GM18909 (cell line): ENCODE results near the gene FBXW12.

Experiments
- ATAC-seq: cut with Tn5 transposase; IDR thresholded peaks from one replicate; pipeline ENCODE4 v1.9.1; 2021; ENCODE audit warnings: mild to moderate bottlenecking; ENCODE audit not compliant: unreplicated experiment, poor library complexity

FBXW12 gene

DNA sequence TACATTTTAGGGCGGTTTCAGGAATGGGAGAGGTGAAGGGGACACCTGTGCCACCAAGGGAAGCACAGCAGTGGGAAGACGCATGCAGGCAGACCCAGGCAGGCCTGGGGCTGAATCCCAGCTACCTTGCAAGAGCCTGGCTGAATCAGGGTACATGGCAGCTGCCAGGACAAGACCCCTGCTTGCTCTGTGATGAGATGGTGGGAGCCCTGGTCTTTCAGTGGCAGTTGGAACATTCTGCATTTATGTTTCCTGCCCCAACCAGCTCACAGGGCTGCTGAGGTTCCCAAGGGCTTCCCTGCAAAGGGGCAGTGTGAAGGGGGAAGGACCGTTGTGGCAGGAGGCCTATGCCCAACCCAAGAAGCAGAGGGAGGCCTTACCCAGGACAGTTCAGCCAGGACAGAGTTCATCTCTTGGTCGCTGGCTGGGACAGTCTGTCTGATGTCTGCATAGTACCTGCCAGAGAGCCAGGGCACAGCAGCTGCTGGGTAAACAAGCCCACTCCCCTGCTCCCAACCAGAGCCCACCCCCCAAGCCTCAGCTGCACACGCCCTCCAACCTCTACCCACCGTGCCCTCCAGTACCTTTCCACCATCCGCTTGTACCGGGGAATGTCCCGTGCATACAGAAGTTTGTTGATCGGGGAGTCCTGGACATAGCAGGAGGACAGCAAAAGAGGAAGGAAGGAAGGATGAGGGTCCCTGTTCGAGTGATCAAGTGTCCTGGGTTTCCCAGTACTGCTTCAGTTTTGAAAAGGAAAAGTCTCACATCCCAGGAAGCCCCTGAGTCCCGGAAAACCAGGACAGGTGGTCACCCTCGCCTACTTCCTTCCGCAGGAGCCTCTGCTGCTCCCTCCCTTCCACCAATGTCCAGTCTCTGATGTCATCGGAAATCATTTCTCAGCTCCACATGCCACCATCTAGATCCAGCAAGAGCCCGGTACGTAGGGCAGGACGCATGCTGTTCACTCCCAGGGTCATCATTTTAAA, 34.7 kb downstream of the FBXW12 start:
- ATAC-seq, result no peak

- ATAC-seq, result no peak
Observed at GRCh38 chr3:48407542-48408099, 35.6 kb downstream of the FBXW12 start.

DNA sequence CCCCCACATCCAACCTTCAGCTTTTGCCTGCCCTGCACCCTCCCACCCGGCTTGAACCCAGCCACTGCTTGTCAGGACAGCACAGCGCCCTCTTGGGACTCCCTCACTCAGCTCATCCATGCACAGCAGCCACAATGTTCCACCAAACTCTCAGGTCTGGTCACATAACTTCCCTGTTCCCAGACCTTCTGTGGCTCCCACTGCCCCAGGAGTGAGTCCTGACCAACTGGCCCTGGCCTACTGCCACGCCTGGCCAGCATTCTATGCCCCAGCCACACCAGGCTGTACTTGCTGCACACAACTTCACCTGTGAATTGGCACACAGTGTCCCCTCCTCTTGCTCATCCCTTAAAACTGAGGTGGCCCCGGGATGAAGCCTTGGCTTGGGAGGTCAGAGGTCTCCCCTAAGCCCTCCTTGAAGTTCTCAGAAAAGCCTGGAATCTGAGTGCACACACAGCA, 36.8 kb downstream of the FBXW12 start:
- no peak for ATAC-seq

GRCh38 chr3:48409291-48410201, 37.5 kb downstream of the FBXW12 start:
- ATAC-seq, result no peak

DNA sequence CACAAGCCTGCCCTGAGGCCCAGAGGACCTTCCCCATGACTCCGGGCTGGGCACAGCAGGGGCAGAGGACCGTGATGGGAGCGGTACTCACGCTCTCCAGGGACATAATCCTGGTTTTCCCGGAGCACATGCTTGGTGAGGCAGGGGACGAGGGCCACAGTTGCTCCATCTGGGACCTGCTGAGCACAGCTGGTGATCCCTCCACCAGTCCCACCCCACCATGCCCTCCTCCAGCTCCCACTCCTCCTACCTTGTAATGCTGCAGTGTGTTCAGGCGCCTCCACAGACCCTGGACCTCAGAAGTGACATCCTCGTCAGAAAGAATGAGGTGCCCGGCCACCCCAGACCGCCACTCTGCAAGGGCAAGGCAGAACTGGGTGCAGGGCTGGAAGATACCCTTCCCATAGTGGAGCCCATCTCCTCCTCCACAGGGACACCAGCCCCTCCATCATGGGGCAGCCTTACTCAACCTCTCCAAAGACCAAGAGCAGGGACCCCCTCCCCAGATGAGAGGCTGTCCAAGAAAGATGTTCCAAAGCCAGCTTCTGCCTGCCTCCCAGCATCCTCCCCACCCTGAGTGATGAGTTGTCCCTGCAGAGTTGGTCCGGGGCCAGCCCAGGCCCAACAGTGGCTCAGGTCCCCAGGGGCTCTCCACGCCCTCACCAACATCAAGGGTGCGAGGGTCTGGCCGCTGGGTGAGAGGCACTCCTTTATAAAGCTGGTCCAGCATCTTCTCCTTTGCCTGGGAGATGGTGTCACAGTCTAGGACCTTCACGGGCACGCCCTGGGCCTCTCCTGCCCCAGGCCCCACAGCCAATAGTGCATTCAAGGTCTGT, 38.4 kb downstream of the FBXW12 start:
- ATAC-seq, result no peak

GRCh38 chr3:48411041-48411588, 39.1 kb downstream of the FBXW12 start:
- ATAC-seq, result no peak

DNA sequence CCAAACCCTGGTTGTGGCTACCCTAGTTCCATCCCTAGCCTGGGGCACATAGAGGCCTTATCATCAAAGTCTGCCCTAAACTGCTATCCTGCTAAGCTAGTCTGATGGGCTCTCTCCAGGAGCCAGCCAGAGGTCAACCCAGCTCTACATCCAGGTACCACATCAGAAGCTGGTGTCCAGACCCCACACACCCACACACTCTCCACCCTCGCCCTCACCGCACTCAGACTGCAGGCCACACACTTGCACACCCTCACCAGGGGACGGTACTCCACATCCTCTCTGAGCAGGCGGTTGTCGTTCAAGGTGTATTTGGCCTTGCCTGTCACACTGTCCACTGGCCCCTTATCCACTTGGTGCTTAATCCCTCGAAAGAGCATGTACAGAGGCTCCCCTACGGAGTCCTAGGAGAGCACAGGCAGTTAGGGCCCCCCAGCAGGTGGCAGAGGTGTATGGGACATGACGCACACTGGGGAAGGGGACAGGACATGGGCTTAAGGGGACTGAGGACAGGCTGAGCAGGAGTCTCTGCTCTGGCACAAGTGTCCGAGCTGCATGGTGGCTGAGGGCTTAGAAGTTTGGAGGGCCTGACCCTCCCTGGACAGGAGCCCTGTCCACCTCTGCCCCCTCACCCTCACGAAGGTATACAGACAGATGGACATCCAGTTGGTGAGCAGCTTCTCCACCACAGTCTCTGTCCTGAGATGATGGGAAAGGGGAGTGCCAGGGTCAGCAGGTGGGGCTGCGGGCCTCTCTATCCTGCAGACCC, 39.8 kb downstream of the FBXW12 start:
- no peak for ATAC-seq

- no peak for ATAC-seq
Observed at GRCh38 chr3:48412375-48413001, 40.5 kb downstream of the FBXW12 start.

DNA sequence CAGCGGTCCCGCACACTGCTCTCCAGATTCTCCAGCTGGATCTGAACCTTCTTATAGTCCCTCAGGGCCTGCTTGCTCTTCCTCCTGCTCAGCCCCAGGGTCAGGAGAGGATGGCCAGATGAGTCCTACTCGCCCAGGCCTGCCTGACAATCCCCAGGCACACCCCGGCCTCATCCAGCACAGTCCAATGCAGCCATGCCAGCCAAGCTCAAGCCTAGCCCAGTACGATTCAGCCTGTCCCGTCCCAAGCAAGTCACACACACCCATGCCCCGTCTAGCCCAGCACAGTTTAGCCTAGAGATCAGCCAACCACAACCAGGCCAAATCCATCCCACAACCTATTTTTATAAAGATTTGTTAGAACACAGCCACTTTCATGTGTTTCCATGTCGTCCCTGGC, 41.1 kb downstream of the FBXW12 start:
- ATAC-seq, result no peak

DNA sequence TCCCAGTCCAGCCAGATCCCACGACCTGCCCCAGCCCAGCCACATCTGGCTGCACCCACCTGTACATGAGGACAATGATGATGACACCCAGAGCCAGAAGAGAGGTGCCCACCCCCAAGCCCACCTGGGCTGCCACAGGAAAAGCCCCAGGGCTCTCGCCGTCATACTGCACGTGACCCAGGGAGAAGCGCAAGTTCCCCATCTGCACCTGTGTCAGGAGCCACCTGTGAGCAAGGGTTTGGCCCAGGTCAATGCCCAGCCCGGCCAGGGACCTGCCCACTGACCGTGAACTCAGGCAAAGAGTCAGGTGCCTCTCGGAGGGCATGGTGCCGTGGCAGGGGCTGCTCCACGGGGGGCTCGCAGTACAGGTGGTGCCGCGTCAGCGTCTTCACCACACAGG, 41.6 kb downstream of the FBXW12 start:
- ATAC-seq, result no peak

DNA sequence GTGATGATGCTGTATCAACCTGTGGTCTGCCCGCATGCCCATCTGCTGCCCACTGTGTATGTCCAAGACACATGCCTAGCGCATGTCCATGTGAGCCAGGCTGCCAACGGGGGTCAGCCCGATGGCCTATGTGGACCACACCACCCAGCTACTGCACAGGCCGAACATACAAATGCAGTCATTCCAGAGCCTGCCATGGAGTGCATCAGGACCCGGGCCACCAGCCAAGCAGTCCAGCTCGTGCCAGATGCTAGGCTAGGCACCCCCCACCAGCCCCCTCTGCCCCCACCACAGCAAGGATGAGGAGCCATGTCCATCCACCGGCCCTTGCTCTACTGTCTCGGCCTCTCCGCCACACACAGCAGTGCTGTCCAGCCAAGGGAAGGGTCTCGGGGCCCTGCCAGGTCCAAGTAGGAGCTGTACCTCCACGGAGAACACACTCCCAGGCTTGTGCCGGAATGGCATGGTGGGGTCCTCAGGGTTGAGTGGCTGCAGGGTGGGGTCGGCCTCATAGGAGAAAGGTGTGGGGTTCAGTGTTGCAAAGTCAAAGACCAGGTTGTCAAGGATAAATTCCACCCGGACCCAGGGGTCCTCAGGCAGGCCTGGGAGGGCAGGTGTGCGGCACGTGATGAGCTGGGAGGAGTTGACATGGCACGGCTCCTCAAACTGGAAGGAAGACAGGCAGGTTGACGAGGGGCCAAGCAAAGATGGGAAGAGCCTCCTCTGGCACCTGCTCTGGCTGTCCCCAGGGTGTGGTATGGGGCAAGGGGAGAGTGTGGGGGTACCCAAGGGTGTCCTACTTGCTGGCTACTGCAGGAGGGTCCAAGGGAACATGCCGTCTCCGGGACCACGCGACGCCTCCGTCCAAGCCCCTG, 42.6 kb downstream of the FBXW12 start:
- no peak for ATAC-seq

DNA sequence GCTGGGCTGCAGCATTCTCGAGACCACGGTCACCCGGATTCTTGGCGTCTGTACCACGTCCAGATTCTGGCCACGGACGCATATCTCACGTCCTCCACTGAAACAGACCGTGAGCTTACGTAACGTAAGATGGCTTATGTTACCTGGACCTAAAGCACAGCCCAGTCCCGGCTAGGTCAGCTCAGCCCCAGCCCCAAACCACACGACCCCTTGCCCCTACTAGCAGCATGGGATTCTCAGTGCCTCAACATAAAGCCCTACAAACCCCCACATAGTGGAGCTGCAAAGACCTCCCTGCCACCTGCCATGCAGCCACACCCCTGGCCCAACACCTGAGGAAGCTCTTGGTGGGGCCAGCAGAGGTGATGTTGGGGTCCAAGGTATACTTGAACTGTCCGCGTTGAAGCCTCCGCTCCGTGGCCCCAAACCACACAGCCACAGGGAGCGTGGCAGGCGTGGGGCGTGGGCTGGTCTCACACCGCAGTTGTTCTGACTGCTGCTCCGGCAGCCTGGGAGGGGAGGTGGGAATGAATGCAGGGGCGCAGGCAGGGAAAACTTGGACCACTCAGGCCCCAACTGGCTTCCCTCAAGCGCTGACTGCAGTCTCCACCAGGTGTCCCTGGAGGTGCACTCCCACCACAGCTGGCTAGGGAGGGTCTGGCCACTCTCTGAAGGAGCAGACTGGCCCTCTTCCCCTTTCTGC, 43.4 kb downstream of the FBXW12 start:
- no peak for ATAC-seq

GRCh38 chr3:48416091-48416505, 44.1 kb downstream of the FBXW12 start:
- no peak for ATAC-seq

DNA sequence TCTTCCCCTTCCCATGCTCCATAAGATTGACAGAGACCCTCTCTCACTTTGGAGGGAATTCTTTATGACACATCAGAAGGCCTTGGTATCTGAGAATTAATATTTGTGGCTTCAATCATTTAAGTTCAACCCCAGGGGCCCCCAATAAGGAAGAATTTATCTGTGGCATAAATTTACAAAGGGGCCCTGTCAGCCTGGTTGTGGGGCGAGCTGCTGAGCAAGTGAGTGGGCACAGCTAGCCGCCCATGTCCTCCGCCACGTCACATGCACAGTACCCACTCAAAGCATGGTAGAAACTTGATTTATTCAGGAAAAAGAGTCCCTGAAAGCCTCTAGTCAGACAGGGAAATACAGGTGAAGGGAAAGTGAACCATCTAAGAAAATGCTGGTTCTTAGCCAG, 44.5 kb downstream of the FBXW12 start:
- ATAC-seq, result no peak

GRCh38 chr3:48417529-48418108, 45.6 kb downstream of the FBXW12 start:
- ATAC-seq, result no peak

DNA sequence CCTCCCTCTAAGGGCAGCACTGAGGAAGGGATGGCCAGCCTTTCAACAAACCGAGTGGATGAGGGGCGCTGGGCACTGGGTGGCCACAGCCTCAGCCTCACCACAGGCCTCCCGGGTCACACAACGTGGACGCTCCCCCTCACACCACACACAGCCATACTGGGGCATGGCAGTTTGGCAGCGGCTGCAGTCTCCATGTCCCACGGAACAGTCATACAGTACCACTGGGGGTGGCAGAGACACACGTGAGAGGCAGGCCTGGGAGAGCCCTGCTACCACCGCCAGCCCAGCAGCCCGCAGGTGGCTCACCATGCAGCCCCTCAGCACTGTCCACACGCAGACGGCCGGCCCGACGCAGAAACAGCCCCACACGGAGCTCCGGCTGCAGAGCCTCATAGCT, 46.1 kb downstream of the FBXW12 start:
- no peak for ATAC-seq
